Uterus (tissue), 2 donors: ENCODE data around the gene FAM180A.

ENCODE experiments used
- POLR2A ChIP-seq, 2 donors: fragments of 450-650 bp; IDR thresholded peaks; one replicate each; pipeline ENCODE4 v1.6.1; 2016; ENCODE audit warnings: antibody characterized with exemption in 2 of 2, mild to moderate bottlenecking in 1 of 2, moderate library complexity in 1 of 2
- TF ChIP-seq, protein P1 (sequence below), 4 experiments: fragments of 200-600 bp in 2 of 4; fragments of 450-650 bp in 2 of 4; sonication (generic) in 2 of 4; IDR thresholded peaks; one replicate each; pipeline ENCODE4 v1.5.1; 2016 to 2019; ENCODE audit warnings: antibody characterized with exemption in 4 of 4, mild to moderate bottlenecking in 2 of 4, moderate library complexity in 1 of 4

DNA sequence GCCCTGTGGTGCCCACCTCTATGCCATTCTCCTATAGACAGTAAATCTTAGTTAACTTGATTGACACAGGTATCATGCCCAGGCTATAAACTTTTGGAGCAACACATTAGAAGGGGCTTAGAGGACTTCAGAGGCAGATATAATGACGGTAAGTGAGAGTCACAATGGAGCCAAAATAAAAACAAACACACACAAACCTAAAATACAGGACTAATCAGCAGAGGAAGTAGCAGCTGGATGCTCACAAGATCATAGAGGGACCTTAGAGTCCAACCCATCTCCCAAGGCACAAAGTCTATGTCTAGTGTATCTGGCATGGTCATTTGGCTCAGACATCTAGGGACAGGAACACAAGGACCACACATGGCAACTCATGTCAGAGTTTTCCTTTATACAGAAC, 32.9 kb downstream of the FAM180A start:
- no peak for TF ChIP-seq POLR2A (IDR thresholded peaks at IDR 0.05)
- TF ChIP-seq, protein P1, sequence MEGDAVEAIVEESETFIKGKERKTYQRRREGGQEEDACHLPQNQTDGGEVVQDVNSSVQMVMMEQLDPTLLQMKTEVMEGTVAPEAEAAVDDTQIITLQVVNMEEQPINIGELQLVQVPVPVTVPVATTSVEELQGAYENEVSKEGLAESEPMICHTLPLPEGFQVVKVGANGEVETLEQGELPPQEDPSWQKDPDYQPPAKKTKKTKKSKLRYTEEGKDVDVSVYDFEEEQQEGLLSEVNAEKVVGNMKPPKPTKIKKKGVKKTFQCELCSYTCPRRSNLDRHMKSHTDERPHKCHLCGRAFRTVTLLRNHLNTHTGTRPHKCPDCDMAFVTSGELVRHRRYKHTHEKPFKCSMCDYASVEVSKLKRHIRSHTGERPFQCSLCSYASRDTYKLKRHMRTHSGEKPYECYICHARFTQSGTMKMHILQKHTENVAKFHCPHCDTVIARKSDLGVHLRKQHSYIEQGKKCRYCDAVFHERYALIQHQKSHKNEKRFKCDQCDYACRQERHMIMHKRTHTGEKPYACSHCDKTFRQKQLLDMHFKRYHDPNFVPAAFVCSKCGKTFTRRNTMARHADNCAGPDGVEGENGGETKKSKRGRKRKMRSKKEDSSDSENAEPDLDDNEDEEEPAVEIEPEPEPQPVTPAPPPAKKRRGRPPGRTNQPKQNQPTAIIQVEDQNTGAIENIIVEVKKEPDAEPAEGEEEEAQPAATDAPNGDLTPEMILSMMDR (IDR thresholded peaks at IDR 0.05) = no peak
